ENCODE measurements around the gene CCNT1.
"Not testable (repeated sequence)": the region's sequence is repeated elsewhere in the genome, so short reads cannot be mapped to it uniquely, and the experiment has no call there.

The CCNT1 gene

DNA sequence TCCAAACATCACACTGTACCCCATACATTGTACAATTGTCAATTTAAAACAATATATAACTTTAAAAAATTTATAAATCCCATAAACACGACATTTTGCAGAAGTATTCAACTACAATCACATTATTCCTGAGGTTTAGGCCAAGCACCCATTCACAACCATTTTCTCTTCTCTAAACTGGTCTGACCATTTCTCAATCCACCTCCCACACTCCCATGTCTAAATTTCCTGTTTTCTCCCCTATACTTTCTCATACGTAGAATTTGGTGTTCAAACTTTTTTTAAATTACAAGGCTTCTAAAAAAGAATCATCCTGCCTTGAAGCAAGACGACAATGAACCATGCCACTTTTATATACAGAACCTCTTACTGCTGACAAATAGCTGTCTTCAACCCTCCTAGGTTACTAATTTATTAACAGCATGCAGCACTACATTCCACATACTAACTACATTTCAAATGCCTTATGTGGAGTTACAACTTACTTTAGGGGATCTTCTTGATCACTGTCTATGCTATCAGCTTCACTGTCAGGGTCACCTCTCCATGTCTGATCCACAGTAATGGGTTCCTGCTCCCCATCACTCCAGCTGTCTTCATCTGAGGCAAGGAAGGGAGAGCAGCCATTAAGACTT is 37.8 kb downstream of the CCNT1 start:
- DNase-seq (ENCODE audit: low read depth): no peak
- H3K4me3 ChIP-seq (ENCODE audit: low read length): peak overlapping the region; percentile 10
- no peak for TF ChIP-seq CTCF (conservative IDR thresholded peaks at IDR 0.05; ENCODE audit: low read depth, low read length)

DNA sequence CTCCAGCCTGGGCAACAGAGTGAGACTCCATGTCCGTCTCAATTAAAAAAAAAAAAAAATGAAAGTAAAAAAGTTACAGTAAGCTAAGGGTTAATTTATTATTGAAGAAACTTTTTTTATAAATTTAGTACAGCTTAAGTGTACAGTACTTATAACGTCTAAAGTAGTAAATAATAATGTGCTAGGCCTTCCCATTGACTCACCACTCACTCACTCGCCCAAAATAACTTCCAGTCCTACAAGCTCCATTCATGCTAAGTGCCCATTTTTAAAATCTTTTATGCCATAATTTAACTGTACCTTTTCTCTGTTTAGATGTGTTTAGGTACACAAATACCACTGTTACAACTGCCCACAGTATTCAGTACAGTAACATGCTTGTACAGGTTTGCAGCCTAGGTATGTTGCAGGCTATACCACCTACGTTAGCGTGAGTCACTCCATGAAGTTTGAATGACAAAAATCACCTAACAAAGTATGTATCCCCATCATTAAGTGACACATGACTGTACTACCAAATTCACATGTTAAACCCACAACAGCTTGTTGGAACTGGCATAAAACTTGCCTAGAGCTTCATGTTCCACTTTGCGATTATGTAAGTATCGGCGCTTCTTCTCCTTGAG is 45.2 kb downstream of the CCNT1 start:
- no peak overlapping the region for H3K4me3 ChIP-seq (ENCODE audit: low read length)
- DNase-seq (ENCODE audit: low read depth): no peak
- TF ChIP-seq CTCF (conservative IDR thresholded peaks at IDR 0.05; ENCODE audit: low read depth, low read length): no peak

- no peak for TF ChIP-seq CTCF (conservative IDR thresholded peaks at IDR 0.05; ENCODE audit: low read depth, low read length)
- no peak for DNase-seq (ENCODE audit: low read depth)
- H3K4me3 ChIP-seq (ENCODE audit: low read length): no peak overlapping the region
These were observed 47.5 kb downstream of the CCNT1 start for GRCh38 chr12:48668996-48669395.

DNA sequence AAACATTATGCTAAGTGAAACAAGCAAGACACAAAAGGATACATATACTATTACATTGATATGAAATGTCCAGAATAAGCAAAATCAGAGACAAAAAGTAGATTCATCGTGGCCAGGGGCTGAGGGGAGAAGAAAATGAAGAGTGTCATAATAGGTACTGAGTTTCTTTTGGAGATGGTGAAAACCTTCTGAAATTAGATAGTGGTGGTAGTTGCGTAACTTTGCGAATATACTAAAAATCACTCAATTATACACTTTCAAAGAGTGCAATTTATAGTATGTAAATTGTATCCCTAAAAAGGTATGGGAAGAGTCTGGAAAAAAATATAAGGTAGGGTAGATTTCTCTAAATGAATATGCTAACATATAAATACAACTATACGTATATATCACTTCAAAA is 56.6 kb downstream of the CCNT1 start:
- no peak for DNase-seq (ENCODE audit: low read depth)

GRCh38 chr12:48651681-48652080 is 64.8 kb downstream of the CCNT1 start:
- no peak for DNase-seq (ENCODE audit: low read depth)
- no peak for TF ChIP-seq CTCF (conservative IDR thresholded peaks at IDR 0.05; ENCODE audit: low read depth, low read length)

More for the DNA sequence above, 56.6 kb downstream of the CCNT1 start:
- H3K4me3 ChIP-seq (ENCODE audit: low read length): no peak overlapping the region
- no peak for TF ChIP-seq CTCF (conservative IDR thresholded peaks at IDR 0.05; ENCODE audit: low read depth, low read length)

DNA sequence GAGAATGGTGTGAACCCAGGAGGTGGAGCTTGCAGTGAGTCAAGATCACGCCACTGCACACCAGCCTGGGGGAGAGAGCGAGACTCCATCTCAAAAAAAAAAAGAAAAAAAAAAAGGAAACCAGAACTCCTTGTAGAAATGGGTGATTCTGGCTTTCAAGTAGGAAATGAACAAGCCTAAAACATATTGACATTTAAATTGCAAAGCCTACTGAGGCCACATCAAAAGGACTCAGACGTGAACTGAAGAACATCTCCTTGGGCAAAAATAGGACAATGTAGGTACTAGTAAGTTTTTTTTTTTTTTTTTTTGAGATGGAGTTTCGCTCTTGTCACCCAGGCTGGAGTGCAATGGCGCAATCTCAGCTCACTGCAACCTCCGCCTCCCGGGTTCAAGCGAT is 71.2 kb downstream of the CCNT1 start:
- H3K4me3 ChIP-seq (ENCODE audit: low read length); DNase-seq (ENCODE audit: low read depth): not testable (repeated sequence)

More at GRCh38 chr12:48651681-48652080, 64.8 kb downstream of the CCNT1 start:
- H3K4me3 ChIP-seq (ENCODE audit: low read length): no peak overlapping the region

DNA sequence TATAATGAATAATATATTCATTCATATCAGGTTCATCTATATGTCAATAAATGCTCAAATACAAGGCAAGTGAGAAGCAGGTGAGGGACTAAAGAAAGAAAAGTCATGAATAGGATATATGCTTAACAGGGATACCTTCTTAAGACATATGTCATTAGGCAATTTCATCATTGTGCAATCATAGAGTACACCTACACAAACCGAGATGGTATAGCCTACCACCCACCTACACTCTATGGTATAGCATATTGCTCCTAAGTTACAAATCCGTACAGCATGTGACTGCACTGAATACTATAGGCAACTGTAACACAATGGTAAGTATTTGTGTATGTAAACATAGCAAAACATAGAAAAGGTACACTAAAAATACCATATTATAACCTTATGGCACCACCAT is 73.5 kb downstream of the CCNT1 start:
- no peak for DNase-seq (ENCODE audit: low read depth)
- no peak for TF ChIP-seq CTCF (conservative IDR thresholded peaks at IDR 0.05; ENCODE audit: low read depth, low read length)

GRCh38 chr12:48641752-48642555 is 74.6 kb downstream of the CCNT1 start:
- not testable (repeated sequence) for DNase-seq (ENCODE audit: low read depth); H3K4me3 ChIP-seq (ENCODE audit: low read length)

More for the DNA sequence above, 73.5 kb downstream of the CCNT1 start:
- H3K4me3 ChIP-seq (ENCODE audit: low read length): no peak overlapping the region

Measured in retinal pigment epithelial cell (primary cell).